Activated B cell treated with CpG ODN at 0.5 μM for 24 hours (primary cell): ENCODE measurements around the gene PEF1. TPM values are rescaled to one million over a fixed set of nuclear protein-coding genes. Genes with fewer than 3 reads are reported as not detected.
A peak's percentile ranks its signal among the peaks of the same experiment; 100 is the strongest.

Experiments
- ATAC-seq: fragments of 200-7000 bp; cut with Tn5 transposase; one replicate; pipeline ENCODE4 v1.10.0; 2021; ENCODE audit warnings: low read depth, mild to moderate bottlenecking, moderate library complexity
- CTCF ChIA-PET: fragments of 350-600 bp; sonication (Branson Sonifier 250); formaldehyde crosslinking; loops from one replicate; lab custom pipeline; 2021; ENCODE audit warnings: antibody characterized with exemption; lab: Charles Lee
- POLR2A ChIA-PET: fragments of 350-600 bp; sonication (Branson Sonifier 250); formaldehyde crosslinking; loops from one replicate; lab custom pipeline; 2021; ENCODE audit warnings: antibody characterized with exemption; lab: Charles Lee
- DNase-seq: peaks from one replicate; pipeline ENCODE4 v3.0.0; 2022
- H3K27ac Mint-ChIP-seq: one replicate; pipeline ENCODE4 v1.8.0; 2020; ENCODE audit warnings: mixed read lengths
- H3K27me3 Mint-ChIP-seq: one replicate; pipeline ENCODE4 v1.8.0; 2021; ENCODE audit warnings: mixed read lengths
- H3K36me3 Mint-ChIP-seq: one replicate; pipeline ENCODE4 v1.8.0; 2021; ENCODE audit warnings: low read depth, mixed read lengths
- H3K4me1 Mint-ChIP-seq: one replicate; pipeline ENCODE4 v1.8.0; 2021; ENCODE audit warnings: mixed read lengths
- H3K4me3 Mint-ChIP-seq: one replicate; pipeline ENCODE4 v1.8.0; 2020; ENCODE audit warnings: mild to moderate bottlenecking, mixed read lengths
- H3K9me3 Mint-ChIP-seq: one replicate; pipeline ENCODE4 v1.8.0; 2020; ENCODE audit warnings: mixed read lengths
- intact Hi-C: fragments of 100-400 bp; cut with micrococcal nuclease; formaldehyde crosslinking; loops from one replicate; pipeline ENCODE4 v1.15.1; 2024
- total RNA-seq: library from RNA; stranded (reverse); gene quantifications from 2 replicates; pipeline ENCODE4 v1.2.3, GENCODE V29; 2022
- TF ChIP-seq, protein P1 (sequence below): fragments of 200-600 bp; IDR thresholded peaks from one replicate; pipeline ENCODE4 v1.8.0; 2022; ENCODE audit warnings: antibody characterized with exemption, mild to moderate bottlenecking

The PEF1 gene
- total RNA-seq, 1 donor from 2014 or later = 58.0 TPM

DNA sequence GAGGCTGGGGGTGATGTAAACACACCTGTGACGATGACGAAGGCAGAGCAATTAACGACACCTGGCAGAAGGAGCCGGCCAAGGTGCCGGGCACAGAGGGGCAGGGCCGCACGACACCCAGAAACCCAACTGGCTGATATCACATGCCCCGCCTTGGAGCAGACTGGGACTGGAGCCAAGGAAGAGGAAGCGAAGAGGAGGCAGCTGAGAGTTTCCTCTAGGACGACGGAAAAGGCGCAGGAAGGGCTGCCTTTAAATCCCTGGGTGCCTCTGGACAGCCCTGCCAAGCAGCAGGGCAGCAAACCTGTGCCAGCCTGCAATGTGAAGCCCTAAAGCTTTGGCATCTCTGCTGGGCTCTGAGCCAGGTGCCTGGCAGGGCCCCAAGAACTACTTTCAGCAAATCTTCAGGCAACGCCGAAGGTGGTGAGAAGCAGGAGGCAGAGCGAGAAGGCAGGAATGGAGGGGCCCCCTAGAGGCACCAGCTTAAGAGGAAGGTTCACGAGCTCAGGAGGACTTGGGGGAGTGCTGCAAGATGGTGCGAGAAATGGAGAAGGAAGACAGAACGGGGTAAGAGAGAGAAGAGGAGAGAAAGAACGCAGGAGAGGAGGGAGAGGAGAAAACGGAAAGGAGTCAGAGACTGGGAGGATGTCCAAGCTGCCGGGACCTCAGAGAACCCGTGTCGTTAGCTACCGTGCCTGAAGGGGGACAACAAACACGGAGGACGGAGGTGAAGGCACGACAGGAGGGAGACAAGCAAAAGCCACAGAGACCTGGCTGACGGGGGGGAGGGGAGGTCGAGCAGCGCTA, 25.3 kb upstream of the PEF1 start:
- peak; percentile 31 for ATAC-seq
- intact Hi-C loops = no loop called here
- TF ChIP-seq, protein P1, sequence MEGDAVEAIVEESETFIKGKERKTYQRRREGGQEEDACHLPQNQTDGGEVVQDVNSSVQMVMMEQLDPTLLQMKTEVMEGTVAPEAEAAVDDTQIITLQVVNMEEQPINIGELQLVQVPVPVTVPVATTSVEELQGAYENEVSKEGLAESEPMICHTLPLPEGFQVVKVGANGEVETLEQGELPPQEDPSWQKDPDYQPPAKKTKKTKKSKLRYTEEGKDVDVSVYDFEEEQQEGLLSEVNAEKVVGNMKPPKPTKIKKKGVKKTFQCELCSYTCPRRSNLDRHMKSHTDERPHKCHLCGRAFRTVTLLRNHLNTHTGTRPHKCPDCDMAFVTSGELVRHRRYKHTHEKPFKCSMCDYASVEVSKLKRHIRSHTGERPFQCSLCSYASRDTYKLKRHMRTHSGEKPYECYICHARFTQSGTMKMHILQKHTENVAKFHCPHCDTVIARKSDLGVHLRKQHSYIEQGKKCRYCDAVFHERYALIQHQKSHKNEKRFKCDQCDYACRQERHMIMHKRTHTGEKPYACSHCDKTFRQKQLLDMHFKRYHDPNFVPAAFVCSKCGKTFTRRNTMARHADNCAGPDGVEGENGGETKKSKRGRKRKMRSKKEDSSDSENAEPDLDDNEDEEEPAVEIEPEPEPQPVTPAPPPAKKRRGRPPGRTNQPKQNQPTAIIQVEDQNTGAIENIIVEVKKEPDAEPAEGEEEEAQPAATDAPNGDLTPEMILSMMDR = no peak
- H3K27me3 Mint-ChIP-seq = peaks cover 22% of the 10 kb centered on the region
- H3K9me3 Mint-ChIP-seq = no peaks in the 10 kb centered on the region
- ChIA-PET POLR2A (no interaction called here), CTCF (interaction anchor here (1.0 kb wide), 1 partner anchor 119 kb away, joined by 3 read pairs; no protein-coding TSS in a partner anchor)
- H3K4me3 Mint-ChIP-seq = peak overlapping the region; percentile 42
- no peak overlapping the region for H3K27ac Mint-ChIP-seq
- no peak for DNase-seq
- no peaks in the 10 kb centered on the region for H3K36me3 Mint-ChIP-seq
- H3K4me1 Mint-ChIP-seq = peaks cover 9% of the 10 kb centered on the region

DNA sequence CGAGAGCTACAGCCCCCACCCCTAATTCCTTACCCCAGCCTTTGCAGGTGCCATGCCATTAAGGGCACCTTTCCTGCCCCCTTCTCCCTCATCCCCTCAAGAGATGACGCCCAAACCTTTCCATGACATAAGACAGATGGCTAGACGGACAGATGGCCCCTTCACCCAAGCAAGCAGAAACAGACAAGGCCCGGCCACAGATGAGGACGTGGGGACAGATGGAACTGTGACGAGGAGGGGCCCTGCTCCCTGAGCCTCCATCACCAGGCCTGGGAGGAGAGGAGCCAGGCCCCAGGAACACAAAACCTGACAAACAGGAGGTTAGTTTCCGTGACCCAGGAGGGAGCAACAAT, 24.7 kb upstream of the PEF1 start:
- peaks cover 9% of the 10 kb centered on the region for H3K4me1 Mint-ChIP-seq
- ATAC-seq (no peak), DNase-seq (no peak)
- intact Hi-C loops = no loop called here
- H3K27me3 Mint-ChIP-seq = peaks cover 22% of the 10 kb centered on the region
- TF ChIP-seq, protein P1 = no peak
- ChIA-PET CTCF (no interaction called here), POLR2A (no interaction called here)
- peak overlapping the region; percentile 37 for H3K4me3 Mint-ChIP-seq
- no peak overlapping the region for H3K27ac Mint-ChIP-seq
- no peaks in the 10 kb centered on the region for H3K9me3 Mint-ChIP-seq
- no peaks in the 10 kb centered on the region for H3K36me3 Mint-ChIP-seq

DNA sequence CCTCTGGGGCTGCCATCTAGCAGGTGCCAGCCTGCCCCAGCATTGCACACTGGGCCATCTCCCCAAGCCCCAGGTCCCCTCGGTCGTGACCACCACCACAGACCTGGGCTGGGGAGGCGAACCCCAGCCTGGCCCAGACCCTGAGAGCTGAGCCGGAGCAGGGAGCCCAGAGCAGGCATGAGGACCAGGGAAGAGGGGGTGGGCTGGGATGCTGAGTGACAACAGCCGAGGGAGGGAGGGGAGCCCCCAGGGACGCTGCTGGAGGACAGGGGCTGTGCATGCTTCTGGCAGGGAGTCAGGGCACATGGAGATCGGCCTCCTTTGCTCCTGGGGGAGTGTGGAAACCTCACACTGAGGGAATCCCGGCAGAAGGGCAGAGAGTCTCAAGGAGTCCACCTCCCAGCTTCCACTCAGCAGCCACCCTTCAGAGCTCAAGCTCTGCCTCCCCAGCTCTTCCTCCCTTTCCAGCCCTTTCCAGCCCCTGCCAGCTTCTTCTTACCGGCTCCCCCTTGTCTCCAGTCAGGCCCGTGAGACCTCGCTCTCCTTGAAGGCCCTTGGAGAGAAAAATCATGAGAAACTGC, 23.7 kb upstream of the PEF1 start:
- Mint-ChIP-seq H3K9me3 (no peaks in the 10 kb centered on the region), H3K4me1 (peaks cover 9% of the 10 kb centered on the region), H3K27ac (no peak overlapping the region), H3K36me3 (no peaks in the 10 kb centered on the region), H3K27me3 (peaks cover 26% of the 10 kb centered on the region), H3K4me3 (no peak overlapping the region)
- POLR2A ChIA-PET = interaction anchor here (0.6 kb wide), 3 partner anchors 8 to 933 kb away, joined by 4 to 6 read pairs (median 4); no protein-coding TSS in a partner anchor
- ATAC-seq = no peak
- TF ChIP-seq, protein P1 = no peak
- no peak for DNase-seq
- CTCF ChIA-PET = no interaction called here
- intact Hi-C loops = no loop called here

DNA sequence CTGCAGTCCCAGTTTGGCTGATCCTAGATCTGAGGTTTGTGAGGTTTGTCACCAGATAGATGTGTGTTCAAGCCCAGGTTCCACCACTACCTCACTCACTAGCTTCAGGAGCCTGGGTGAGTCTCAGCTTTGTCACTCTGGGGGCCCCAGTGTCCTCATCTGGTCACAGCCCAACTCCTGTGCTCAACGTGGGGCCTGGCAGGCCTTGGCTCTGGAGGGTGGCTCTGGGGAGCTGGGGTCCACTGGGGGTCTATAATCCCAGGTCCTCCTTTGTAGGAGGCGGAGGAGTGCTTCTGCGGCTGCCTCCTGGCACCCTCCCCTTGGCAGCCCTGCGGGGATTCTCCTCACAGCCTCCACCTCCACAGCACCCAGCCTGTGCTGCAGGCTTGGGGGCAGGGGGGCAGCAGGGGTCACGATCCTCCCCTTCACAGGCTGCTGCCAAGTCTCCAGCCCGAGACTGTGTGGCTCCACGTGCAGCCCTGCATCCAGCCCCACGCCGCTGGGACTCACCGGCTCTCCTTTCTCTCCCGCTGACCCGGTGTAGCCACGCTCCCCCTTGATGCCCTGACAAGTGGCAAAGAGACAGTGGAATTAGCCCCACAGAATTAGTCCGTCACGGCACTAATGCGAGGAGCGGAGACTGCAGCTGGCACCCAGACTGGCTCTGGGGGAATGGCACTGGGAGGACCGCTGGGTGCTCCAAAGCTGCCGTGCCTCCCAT, 22.5 kb upstream of the PEF1 start:
- Mint-ChIP-seq H3K36me3 (no peaks in the 10 kb centered on the region), H3K27me3 (peaks cover 29% of the 10 kb centered on the region), H3K4me1 (peaks cover 9% of the 10 kb centered on the region), H3K9me3 (no peaks in the 10 kb centered on the region), H3K4me3 (no peak overlapping the region), H3K27ac (no peak overlapping the region)
- ChIA-PET POLR2A (interaction anchor here (0.6 kb wide), 1 partner anchor 560 kb away, joined by 4 read pairs; no protein-coding TSS in a partner anchor), CTCF (interaction anchor here (1.1 to 7.4 kb wide), 3 partner anchors 123 to 435 kb away, joined by 3 to 114 read pairs (median 3); no protein-coding TSS in a partner anchor)
- ATAC-seq = no peak
- DNase-seq = no peak
- TF ChIP-seq, protein P1 = no peak
- intact Hi-C loops = no loop called here
